ENCODE data around the gene SIM2.

- TF ChIP-seq CTCF (IDR thresholded peaks at IDR 0.05) (no peak), POLR2A (IDR thresholded peaks at IDR 0.05) (no peak)
These were observed 997 bp upstream of the SIM2 start for GRCh38 chr21:36697851-36698384.
